Esophagus squamous epithelium (tissue), 4 donors: ENCODE results near the gene SLC38A5.

ENCODE experiments used
- POLR2A ChIP-seq, 4 donors: fragments of 450-650 bp; IDR thresholded peaks; one replicate each; pipeline ENCODE4 v1.6.1; 2017; ENCODE audit warnings: antibody characterized with exemption in 4 of 4, mild to moderate bottlenecking in 4 of 4, moderate library complexity in 3 of 4
- TF ChIP-seq, protein P1 (sequence below), 6 experiments: fragments of 450-650 bp in 4 of 6; fragments of 200-600 bp in 2 of 6; sonication (generic) in 2 of 6; IDR thresholded peaks; one replicate each; pipeline ENCODE4 v1.5.1; 2016 to 2019; ENCODE audit warnings: antibody characterized with exemption in 6 of 6, mild to moderate bottlenecking in 4 of 6, moderate library complexity in 4 of 6

DNA sequence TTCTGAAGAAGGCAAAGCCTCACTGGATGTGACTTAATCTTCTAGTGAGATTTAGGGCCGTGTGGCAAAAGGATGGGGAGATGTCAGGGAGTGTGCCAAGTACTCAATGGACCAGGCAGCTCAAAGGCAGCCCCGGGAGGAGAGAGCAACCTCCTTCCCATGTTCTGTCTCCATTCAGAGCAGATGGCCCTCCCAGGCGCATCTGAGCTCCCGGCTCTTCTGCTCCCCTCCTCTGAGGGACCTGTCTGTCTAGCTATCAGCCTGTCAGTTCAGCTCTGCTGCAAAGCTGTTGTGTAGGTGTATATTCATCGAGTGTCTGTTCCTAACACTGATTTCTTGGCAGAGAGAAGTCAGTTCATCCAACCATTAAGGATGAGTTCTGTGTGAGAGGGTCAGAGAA, 27.8 kb upstream of the SLC38A5 start:
- TF ChIP-seq, protein P1, sequence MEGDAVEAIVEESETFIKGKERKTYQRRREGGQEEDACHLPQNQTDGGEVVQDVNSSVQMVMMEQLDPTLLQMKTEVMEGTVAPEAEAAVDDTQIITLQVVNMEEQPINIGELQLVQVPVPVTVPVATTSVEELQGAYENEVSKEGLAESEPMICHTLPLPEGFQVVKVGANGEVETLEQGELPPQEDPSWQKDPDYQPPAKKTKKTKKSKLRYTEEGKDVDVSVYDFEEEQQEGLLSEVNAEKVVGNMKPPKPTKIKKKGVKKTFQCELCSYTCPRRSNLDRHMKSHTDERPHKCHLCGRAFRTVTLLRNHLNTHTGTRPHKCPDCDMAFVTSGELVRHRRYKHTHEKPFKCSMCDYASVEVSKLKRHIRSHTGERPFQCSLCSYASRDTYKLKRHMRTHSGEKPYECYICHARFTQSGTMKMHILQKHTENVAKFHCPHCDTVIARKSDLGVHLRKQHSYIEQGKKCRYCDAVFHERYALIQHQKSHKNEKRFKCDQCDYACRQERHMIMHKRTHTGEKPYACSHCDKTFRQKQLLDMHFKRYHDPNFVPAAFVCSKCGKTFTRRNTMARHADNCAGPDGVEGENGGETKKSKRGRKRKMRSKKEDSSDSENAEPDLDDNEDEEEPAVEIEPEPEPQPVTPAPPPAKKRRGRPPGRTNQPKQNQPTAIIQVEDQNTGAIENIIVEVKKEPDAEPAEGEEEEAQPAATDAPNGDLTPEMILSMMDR (IDR thresholded peaks at IDR 0.05), result no peak
- no peak for TF ChIP-seq POLR2A (IDR thresholded peaks at IDR 0.05)
